ENCODE measurements around the gene MAP3K9.
"Not testable (repeated sequence)": the region's sequence is repeated elsewhere in the genome, so short reads cannot be mapped to it uniquely, and the experiment has no call there.

Gene MAP3K9

DNA sequence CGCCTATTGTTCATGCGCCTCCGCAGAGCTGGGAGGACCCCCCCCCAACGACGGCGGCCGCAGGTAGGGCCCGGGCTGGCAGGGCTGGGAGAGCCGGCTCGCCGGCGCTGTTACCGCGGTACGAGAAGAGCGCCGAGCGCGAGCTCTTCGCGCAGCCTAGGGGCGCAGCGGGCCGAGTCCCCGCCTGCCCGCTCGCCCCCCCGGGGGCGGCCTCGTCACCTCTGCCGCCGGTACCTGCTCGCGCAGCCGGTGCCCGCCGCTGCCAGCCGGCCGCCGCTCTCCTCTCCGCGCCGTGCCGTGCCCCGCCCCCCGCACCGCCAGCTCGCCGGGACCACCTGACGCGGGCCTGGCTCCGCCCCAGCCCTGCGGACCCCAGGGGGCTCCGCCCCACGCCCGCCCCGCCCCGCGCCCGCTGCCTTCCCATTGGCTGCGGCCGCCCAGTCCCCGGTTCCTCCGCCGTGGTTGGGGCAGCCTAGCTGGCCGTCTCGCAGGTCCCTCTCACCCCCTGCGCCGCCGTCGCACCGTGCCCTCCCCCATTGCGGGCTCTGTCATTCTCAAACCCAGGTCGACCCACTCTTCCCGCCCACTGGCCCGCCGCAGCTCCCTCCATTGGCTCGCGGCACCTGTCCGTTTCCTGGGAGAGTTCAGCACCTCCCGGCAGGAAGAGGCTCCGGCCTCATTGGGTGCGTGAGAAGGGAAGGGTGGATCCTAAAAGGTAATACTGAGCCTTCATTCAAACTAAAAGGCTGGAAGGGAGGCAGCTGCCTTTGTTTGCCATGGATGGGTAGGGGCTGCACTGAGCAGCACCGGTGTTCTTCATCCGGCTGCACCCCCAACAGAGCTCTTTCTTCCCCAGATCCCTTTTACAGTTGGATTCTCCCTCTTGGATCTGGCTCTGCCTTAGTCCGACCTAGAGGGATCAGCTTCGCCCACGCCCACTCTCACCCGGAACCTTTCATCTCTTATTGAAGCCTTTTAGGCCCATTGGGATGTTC lies at the start of gene MAP3K9:
Gene MAP3K9, minus strand, starts transcription at position 289 of the 995 bp plus-strand sequence. CDS start 342 bp downstream, outside the sequence.
- peak; percentile 91 for ATAC-seq
- Mint-ChIP-seq H3K4me1 (peaks cover 11% of the 10 kb centered on the region), H3K36me3 (ENCODE audit: low read depth) (peaks cover 2% of the 10 kb centered on the region), H3K9me3 (no peaks in the 10 kb centered on the region), H3K4me3 (no peak within 1 kb of the TSS), H3K27ac (peak within 1 kb of the TSS; percentile 75), H3K27me3 (peaks cover 3% of the 10 kb centered on the region)
- DNase-seq, result peak; percentile 92

DNA sequence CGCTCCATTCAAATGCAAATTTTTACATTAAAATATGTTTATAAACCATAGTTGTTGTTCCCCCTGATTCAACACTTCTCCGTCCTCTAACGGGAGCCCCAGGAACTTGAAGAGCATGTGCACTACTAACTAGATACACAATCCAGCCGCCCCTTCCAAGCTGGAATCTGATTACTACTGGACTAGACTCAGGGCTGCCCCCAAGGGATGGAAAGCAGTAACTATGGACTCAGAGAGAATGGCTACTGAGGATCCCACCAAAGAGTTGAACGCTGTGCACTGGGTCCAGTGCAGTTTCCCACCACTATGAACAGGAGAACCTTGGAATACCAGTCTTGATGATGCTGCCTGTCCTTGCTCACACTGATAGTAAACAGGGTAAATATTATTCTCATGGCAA lies 49.3 kb upstream of the MAP3K9 start:
- Mint-ChIP-seq H3K4me1 (peaks cover 8% of the 10 kb centered on the region), H3K36me3 (ENCODE audit: low read depth) (no peaks in the 10 kb centered on the region), H3K9me3 (no peaks in the 10 kb centered on the region), H3K27ac (no peak overlapping the region), H3K27me3 (no peaks in the 10 kb centered on the region), H3K4me3 (no peak overlapping the region)
- no peak for ATAC-seq
- DNase-seq, result no peak

DNA sequence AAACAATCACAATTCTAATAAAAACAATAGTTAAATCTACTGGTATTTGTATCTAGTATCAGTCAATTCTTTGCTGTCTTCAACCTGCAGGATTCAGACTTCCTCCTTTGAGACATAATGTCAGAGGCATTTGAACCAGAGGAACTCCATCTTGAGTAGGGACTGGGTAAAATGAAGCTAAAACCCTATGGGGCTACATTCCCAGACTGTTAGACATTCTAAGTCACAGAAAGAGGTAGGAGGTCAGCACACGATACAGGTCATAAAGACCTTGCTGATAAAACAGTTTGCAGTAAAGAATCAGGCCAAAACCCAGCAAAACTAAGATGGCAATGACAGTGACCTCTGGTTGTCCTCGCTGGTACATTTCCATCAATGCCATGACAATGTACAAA lies 48.2 kb upstream of the MAP3K9 start:
- Mint-ChIP-seq H3K27ac (no peak overlapping the region), H3K27me3 (no peaks in the 10 kb centered on the region), H3K4me3 (no peak overlapping the region), H3K9me3 (no peaks in the 10 kb centered on the region), H3K4me1 (peaks cover 8% of the 10 kb centered on the region), H3K36me3 (ENCODE audit: low read depth) (no peaks in the 10 kb centered on the region)
- ATAC-seq, result no peak
- no peak for DNase-seq

DNA sequence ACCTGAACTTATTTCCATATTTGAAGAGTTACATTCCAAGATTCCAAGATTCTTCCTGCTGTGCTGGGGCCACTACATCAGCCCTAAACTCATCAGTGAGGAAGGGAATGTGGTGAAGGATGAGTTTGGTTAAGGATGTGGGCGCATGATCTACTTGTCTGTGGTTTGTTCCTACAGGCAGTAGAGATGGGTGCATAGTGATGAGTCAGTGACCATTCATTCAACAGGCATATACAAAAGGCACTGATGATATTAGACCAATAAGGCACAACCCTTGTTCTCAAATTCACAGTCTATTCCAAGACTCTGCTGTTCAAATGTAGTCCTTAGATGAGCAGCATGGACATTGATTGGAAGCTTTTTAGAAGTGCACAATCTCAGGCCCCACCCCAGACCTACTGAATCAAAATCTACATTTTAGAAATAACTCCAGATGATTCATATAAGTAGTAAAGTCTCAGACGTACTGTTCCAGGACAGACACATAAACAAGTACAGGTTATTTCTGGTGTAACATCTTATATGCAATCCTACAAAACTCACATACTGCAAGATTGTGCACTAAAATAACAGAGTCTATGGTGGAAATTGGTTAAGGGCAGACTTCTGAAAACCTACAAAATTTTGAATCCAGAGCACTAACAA lies 47.7 kb upstream of the MAP3K9 start:
- H3K27ac Mint-ChIP-seq, result no peak overlapping the region
- no peak overlapping the region for H3K4me3 Mint-ChIP-seq
- H3K36me3 Mint-ChIP-seq (ENCODE audit: low read depth), result no peaks in the 10 kb centered on the region
- ATAC-seq (peak; percentile 97), DNase-seq (no peak)
- no peaks in the 10 kb centered on the region for H3K9me3 Mint-ChIP-seq
- no peaks in the 10 kb centered on the region for H3K27me3 Mint-ChIP-seq
- peaks cover 8% of the 10 kb centered on the region for H3K4me1 Mint-ChIP-seq

DNA sequence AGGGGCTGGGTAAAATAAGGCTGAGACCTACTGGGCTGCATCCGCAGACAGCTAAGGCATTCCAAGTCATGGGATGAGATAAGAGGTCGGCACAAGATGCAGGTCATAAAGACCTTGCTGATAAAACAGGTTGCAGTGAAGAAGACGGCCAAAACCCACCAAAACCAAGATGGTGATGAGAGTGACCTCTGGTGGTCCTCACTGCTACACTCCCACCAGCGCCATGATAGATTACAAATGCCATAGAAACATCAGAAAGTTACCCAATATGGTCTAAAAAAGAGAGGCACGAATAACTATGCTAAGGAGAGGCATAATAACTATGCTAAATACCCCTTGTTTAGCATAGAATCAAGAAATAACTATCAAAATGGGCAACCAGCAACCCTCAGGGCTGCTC lies 46.2 kb upstream of the MAP3K9 start:
- no peaks in the 10 kb centered on the region for H3K27me3 Mint-ChIP-seq
- H3K27ac Mint-ChIP-seq, result no peak overlapping the region
- H3K4me3 Mint-ChIP-seq, result no peak overlapping the region
- peaks cover 8% of the 10 kb centered on the region for H3K4me1 Mint-ChIP-seq
- DNase-seq (no peak), ATAC-seq (no peak)
- H3K9me3 Mint-ChIP-seq, result no peaks in the 10 kb centered on the region
- H3K36me3 Mint-ChIP-seq (ENCODE audit: low read depth), result no peaks in the 10 kb centered on the region

DNA sequence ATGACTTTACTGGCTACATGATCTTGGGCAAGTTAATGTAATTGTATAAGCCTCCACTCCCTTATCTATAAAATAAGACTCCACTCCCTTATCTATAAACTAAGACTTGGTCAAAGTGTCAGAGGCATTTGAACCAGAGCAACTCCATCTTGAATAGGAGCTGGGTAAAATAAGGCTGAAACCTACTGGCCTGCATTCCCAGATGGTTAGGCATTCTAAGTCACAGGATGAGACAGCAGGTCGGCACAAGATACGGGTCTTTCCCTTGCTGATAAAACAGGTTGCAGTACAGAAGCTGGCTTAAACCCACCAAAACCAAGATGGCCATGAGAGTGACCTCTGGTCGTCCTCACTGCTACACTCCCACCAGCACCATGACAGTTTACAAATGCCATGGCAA lies 44.3 kb upstream of the MAP3K9 start:
- H3K36me3 Mint-ChIP-seq (ENCODE audit: low read depth); DNase-seq; H3K27ac Mint-ChIP-seq; ATAC-seq; H3K9me3 Mint-ChIP-seq; H3K27me3 Mint-ChIP-seq; H3K4me3 Mint-ChIP-seq; H3K4me1 Mint-ChIP-seq: not testable (repeated sequence)

DNA sequence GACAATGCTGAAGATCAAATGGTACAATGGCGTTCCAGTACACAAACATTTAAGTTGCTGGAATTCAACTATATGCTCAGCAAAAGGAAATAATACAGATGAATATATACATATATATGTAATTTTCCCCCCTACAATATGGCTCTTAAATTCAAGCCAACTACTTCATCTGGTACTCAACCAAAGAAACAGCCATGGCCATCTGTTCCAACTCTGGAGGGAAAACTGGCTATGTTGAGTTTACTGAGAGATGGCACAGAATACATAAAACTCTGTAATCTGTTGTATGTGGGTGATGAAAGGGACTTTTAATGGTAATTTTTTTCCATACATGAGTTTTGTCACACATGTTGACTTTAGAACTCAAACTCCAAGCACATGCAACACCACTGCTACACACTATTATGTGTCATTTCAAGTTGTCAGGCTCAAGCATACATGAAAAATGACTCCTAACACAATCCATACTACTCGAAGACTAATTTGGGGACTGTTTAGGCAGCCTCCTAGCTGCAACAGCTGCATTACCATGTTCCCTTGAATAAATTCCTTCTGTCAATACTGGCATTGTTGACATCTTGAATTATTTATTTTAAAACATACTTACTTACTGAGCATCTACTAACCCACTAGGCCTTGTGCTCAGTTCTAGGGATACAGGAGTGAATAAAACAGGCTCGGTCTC lies 38.2 kb upstream of the MAP3K9 start:
- no peak overlapping the region for H3K27ac Mint-ChIP-seq
- no peak for ATAC-seq
- no peaks in the 10 kb centered on the region for H3K4me1 Mint-ChIP-seq
- DNase-seq, result no peak
- peaks cover 3% of the 10 kb centered on the region for H3K27me3 Mint-ChIP-seq
- no peak overlapping the region for H3K4me3 Mint-ChIP-seq
- H3K9me3 Mint-ChIP-seq, result no peaks in the 10 kb centered on the region
- no peaks in the 10 kb centered on the region for H3K36me3 Mint-ChIP-seq (ENCODE audit: low read depth)

DNA sequence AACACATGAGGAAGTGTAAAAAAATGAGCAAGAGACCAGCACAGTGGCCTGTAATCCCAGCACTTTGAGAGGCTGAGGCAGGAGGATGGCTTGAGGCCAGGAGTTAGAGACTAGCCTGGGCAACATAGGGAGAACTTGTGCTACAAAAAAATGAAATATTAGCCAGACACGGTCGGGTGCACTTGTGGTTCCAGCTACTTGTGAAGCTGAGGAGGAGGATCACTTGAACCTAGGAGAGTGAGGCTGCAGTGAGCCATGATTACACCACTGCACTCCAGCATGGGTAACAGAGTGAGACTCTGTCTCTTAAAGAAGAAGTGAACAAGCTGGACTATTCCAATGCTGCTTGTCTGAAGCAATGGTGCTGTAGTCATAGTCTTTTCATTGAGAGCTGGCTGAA lies 36.3 kb upstream of the MAP3K9 start:
- ATAC-seq, result no peak
- no peaks in the 10 kb centered on the region for H3K9me3 Mint-ChIP-seq
- no peak for DNase-seq
- H3K4me1 Mint-ChIP-seq, result no peaks in the 10 kb centered on the region
- H3K27ac Mint-ChIP-seq, result no peak overlapping the region
- peaks cover 5% of the 10 kb centered on the region for H3K27me3 Mint-ChIP-seq
- no peak overlapping the region for H3K4me3 Mint-ChIP-seq
- H3K36me3 Mint-ChIP-seq (ENCODE audit: low read depth), result no peaks in the 10 kb centered on the region

DNA sequence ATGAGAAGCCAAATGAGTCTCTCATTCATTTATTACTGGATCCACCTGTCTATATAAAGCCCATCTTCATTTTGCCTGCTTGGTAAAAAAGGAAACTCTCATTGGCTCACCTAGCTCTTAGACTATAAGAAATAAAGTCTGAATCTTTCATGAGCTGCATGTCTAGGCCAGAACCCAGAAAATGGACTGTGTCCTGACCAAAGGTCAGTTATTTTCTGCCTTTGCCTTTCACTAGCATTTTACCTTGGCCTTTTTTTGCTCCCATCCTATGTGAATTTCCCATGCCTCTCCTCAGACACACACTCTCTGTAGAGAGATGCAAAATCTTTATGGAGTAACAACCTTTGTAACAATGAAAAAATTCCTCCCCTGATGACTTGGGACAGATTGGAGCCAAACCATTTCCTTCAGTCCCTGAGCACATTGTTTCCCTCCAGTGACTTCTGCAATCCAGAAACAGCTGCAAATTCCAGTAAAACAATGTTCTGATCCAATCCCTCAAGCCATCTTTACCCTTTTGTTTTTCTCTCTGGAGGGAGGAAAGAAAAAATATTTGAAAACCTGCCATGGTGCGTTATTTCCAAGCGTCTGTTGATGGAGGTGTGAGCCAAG lies 33.6 kb upstream of the MAP3K9 start:
- Mint-ChIP-seq H3K4me1 (no peaks in the 10 kb centered on the region), H3K27me3 (peaks cover 5% of the 10 kb centered on the region), H3K9me3 (no peaks in the 10 kb centered on the region), H3K36me3 (ENCODE audit: low read depth) (no peaks in the 10 kb centered on the region), H3K27ac (no peak overlapping the region), H3K4me3 (no peak overlapping the region)
- ATAC-seq, result no peak
- no peak for DNase-seq

DNA sequence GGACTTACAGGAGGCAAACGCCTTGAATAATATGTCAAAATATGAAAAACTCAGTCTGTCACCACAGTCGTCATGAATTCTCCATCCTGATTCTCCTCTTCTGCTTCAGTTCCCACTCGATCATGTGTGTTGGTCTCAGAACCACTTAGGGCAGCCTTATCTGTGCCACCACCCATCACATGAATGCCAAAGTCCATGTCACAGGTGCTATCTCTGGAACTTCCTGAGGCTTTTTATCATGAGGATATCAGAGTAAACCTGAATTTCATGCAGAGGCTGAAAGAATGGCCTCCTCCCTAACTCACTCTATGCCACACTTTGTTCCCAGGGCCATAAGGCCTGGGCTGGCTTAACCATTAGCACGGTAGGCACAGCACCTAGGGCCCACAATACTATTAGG lies 28.8 kb upstream of the MAP3K9 start:
- ATAC-seq (no peak), DNase-seq (no peak)
- H3K27ac Mint-ChIP-seq, result no peak overlapping the region
- H3K27me3 Mint-ChIP-seq, result peaks cover 2% of the 10 kb centered on the region
- H3K4me1 Mint-ChIP-seq, result no peaks in the 10 kb centered on the region
- H3K4me3 Mint-ChIP-seq, result no peak overlapping the region
- H3K9me3 Mint-ChIP-seq, result peaks cover 10% of the 10 kb centered on the region
- H3K36me3 Mint-ChIP-seq (ENCODE audit: low read depth), result no peaks in the 10 kb centered on the region

DNA sequence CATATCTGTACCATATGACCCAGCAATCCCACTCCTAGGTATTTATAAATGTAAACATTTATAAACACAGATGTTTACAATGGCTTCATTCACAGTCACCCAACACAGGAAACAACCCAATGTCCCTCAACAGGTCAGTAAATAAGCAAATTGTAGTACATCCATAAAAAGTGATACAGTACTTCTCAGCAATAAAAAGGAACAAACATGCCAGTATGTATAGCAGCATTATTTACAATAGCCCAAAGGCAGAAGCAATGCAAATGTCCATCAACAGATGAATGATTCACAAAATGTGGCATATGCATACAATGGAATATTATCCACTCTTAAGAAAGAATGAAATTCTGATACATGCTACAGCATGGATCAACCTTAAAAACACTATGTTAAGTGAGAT lies 27.6 kb upstream of the MAP3K9 start:
- no peaks in the 10 kb centered on the region for H3K36me3 Mint-ChIP-seq (ENCODE audit: low read depth)
- no peak for DNase-seq
- peaks cover 2% of the 10 kb centered on the region for H3K27me3 Mint-ChIP-seq
- no peak overlapping the region for H3K27ac Mint-ChIP-seq
- no peak overlapping the region for H3K4me3 Mint-ChIP-seq
- H3K4me1 Mint-ChIP-seq, result no peaks in the 10 kb centered on the region
- peaks cover 10% of the 10 kb centered on the region for H3K9me3 Mint-ChIP-seq
- ATAC-seq, result no peak

DNA sequence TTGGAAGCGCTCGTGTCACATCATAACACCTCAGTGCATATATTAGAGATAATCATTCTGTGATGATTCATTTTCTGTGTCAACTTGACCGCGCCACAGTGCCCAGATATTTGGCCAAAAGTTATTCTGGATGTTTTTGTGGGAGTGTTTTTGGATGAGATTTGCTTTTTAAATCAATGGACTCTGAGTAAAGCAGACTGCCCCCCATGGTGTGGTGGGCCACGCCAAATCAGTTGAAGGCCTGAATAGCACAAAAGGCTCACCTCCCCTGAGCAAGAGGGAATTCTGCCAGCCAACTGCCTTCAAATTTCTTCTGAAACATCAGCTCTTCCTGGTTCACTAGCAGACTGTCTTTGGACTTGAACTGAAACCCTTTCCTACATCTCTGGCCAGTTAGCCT lies 24.6 kb upstream of the MAP3K9 start:
- Mint-ChIP-seq H3K4me3 (no peak overlapping the region), H3K4me1 (no peaks in the 10 kb centered on the region), H3K27ac (no peak overlapping the region), H3K27me3 (no peaks in the 10 kb centered on the region), H3K9me3 (peaks cover 10% of the 10 kb centered on the region), H3K36me3 (ENCODE audit: low read depth) (no peaks in the 10 kb centered on the region)
- ATAC-seq (no peak), DNase-seq (no peak)

DNA sequence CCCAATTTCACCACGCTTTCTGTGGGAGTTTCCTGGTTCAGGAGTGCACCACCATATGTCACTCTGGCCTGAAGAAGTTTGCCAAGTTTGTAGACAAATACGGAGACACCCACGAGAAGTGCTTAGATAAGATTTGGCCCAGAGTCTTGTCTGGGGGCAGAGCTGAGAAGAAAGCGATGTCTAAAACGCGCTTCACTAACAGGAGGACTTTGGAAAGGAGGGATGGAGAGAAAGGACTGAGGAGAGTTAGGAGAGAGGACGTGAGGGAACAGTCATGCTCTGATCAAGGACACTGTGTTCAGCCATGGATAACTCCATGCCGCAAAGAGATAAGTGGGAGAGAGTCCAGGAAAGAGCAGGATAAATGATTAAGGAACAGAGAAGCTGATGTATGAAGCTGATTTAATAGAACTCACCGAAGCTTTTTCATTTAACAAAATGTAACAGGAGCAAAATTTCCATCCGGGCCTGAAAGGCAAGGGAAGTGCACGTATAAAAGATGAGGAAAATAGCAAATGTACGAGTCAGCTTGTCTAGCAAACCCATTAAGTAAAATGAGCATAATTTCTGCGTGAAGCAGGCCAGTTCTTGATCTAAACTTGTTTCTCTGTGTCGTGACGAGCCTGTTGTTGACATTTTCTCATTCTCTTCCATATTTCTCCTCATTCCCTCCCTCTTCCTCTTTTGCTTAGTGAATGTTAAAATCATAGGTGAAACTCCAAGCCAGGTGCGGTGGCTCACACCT lies 23.4 kb upstream of the MAP3K9 start:
- Mint-ChIP-seq H3K27me3 (no peaks in the 10 kb centered on the region), H3K4me1 (no peaks in the 10 kb centered on the region), H3K4me3 (no peak overlapping the region), H3K36me3 (ENCODE audit: low read depth) (no peaks in the 10 kb centered on the region), H3K27ac (no peak overlapping the region), H3K9me3 (peaks cover 10% of the 10 kb centered on the region)
- no peak for DNase-seq
- no peak for ATAC-seq
